NCI-H82 treated with DMSO at 0.1 percent for 48 hours (cell line): ENCODE data around the gene HSF2BP.
"Not testable (repeated sequence)": the region's sequence is repeated elsewhere in the genome, so short reads cannot be mapped to it uniquely, and the experiment has no call there.

ENCODE experiments used
- DNase-seq: peaks from one replicate; lab custom pipeline; 2025; ENCODE audit not compliant: unreplicated experiment; lab: John Stamatoyannopoulos, UW

The HSF2BP gene

DNA sequence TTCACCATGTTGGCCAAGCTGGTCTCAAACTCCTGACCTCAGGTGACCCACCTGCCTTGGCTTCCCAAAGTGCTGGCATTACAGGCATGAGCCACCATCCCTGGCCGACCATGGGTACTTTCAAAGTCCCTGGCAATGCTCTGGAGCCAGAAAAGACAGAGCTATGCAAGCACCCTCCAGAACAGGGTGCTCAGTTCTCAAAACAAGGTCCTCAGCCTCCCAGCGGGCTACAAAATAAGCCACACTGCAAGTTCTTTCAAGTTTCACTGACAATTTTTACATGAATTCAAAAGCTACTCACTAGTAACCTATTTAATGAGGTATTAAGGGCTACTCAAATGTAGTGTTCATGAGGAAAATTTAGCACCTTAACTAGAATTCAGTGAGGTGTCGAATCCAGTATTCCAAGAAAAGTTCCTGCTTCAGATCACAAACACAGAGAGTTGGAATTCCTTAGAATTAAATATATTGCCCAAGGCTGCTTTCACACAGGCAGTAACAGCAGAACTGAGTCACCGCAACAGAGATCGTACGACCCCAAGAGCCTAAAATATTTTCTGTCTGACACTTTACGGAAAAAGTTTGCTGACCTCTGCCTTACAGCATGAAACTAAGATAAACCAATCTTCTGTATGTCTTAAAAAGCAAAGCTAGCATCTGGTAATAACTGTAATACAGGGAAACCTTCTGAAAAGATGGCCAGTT lies 60.7 kb downstream of the HSF2BP start:
- DNase-seq: no peak

DNA sequence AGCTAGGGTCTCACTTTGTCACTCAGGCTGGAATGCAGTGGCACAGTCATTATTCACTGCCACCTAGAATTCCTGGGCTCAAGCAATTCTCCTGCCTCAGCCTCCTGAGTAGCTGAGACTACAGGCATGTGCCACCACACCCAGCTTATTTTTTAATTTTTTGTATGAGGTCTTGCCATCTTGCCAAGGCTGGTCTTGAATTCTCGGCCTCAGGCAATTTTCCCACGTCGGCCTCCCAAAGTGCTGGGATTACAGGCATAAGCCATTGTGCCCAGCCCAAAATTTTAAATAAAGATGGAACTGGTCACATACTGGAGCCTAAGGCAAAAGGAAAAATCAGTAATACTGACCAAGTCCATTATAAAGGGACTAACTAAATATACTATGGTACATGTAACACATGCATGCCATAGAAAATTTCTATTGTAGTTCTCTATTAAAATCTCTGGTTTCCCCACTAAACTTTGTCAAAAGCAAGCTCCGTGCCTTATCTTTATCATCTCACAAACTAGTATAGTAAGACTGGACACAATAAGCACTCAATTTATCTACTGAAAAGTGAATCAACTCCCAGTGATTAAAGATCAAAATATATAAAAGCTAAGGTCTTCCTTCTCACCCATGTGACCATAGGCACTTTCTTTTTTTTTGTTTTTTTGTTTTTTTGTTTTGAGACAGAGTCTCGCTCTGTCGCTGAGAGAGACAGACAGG lies 61.6 kb downstream of the HSF2BP start:
- no peak for DNase-seq

- DNase-seq: no peak
Measured at GRCh38 chr21:43597052-43597451, 62.2 kb downstream of the HSF2BP start.

DNA sequence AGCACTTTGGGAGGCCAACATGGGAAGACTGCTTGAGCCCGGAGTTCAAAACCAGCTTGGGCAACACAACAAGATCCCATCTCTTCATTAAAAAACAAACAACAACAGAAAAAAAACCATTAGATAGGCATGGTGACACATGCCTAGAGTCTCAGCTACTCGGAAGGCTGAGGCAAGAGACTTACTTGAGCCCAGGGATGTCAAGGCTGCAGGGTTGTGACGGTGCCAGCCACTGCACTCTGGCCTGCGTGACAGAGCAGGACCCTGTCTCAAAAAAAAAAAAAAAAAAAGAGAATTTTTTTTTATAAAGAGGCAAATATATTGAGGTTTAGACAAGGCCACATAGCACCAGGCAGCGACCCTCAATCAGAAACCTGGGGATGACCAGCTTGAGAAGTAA lies 62.7 kb downstream of the HSF2BP start:
- DNase-seq: no peak

GRCh38 chr21:43595769-43596168 lies 63.5 kb downstream of the HSF2BP start:
- DNase-seq: not testable (repeated sequence)

DNA sequence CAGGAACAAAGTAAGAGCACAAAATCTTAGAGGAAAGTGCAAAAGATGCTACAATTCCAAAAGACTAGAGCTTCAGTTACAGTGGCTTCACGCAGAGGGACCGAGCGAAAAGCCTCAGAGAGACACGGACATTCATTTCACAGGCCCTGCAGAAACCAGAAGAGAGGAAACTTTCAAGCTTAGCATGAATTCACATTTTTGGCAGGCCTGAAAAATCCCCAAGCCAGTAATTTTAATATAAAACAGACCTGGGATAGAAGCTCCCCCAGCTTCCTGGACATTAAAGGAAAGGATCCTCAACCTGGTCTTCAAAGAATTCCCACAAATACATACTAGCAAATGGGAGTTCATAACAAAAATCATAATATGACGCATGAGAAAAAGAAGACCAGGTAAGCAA lies 66.2 kb downstream of the HSF2BP start:
- no peak for DNase-seq

DNA sequence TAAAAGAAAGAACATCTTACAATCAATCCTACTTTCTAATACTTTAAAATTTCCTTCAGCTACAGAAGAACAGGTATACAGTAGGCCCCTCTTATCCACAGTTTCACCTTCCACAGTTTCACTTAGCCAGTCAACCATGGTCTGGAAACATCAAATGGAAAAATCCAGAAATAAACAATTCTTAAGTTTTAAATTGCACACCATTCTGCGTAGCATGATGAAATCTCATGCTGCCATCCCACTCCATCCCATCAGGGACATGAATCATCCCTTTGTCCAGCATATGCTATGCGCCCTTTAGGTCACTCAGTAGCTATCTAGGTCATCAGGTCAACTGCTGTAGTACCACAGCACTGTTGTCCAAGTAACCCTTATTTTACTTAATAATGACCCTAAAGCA lies 67.7 kb downstream of the HSF2BP start:
- no peak for DNase-seq

DNA sequence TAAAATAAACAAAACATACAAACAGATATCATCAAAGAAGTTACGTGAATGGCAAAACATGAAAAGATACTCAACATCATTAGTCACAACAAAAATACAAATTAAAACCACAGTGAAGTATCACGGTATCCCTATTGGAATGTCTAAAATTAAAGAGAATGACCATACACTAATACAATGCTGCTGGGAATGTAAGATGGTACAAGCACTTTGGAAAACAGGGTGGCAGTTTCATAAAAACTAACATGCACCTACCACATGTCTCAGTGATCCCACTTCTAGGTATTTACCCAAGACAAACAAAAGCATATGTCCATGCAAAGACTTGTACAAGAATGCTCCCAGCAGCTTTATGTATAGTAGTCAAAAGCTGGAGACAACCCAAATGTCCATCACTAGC lies 69.1 kb downstream of the HSF2BP start:
- DNase-seq: no peak

GRCh38 chr21:43588957-43589356 lies 70.3 kb downstream of the HSF2BP start:
- no peak for DNase-seq

DNA sequence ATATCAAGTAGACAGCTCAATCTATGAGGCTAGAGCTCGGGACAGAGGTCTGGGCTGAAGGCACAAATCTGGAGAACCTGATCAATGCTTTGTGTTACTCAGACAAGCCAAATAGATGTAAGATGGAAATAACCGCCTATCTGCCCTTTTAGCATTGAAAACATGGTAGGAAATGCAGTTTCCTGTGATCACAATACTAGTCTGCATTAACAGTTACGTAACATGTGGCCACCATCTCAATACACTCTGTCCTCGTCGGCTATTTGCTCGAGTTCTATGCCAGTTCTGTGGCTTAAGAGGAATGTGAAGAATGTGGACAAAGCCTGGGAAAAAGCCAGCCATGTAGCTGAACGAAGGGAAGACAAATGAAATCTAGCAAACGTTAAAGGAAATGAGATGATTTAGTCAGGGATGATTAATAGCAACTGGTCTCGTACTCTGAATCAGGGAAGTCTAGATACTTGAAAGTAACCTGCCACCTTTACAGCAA lies 73.3 kb downstream of the HSF2BP start:
- no peak for DNase-seq

DNA sequence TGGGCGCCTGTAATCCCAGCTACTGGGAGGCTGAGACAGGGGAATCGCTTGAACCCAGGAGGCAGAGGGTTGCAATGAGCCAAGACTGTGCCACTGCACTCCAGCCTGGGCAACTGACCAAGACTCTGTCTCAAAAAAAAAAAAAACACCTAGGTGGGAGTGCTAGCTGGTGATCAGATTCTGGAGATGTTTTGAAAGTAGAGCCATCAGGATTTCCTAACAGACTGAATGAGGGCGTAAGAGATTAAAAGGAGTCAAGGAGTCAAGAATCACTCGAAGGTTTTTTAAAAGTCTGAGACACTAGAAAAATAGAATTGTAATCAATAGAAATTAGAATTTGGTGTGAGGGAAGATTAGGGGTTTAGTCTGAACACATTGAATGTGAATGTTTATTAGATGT lies 73.8 kb downstream of the HSF2BP start:
- no peak for DNase-seq

DNA sequence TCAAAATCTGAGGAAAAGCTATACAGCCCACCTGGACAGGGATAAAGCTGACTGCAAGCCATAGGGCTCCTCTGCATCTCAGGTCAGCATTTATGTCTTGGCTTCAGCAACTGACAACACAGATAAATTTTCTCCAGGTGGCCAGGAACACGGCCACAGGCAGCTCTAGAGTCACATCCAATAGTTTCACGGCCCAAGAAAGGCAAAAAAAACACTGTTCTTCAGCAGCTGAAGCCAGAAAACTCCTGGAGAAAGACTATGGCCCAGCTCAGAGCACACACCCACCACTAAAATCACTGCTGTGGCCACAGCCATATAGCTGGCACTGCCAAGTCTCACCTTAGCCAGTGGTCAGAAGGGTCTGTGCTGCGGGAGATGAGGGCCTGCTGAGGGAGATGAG lies 77.8 kb downstream of the HSF2BP start:
- DNase-seq: no peak

DNA sequence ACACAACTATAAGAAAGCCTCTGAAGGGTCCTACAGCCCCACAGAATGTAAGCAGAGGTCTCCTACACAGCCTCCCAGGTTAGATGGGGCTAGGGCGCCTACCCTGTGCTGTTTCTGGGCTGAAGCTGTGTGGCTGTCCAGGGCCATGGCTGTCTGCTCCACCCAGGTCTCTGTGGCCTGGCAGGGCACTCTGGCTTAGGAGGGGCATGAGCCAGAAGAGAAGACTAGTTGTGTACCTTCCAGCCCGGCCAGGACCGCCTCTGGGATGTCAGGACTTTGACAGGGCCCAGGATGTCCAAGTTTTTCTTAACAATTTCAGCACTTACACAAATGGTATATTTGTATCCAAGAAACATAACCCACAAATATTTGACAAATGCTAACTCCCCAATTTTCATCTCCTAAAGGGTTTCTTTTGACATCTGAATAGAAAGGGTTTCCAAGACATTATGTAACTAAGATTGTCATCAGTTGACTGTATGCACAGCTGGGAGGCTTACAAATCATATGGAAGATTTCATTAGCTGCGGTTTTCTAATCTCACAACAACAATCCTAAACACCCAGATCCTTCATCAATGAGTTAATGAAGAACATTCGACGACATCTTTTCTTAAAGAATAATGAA lies 80.5 kb downstream of the HSF2BP start:
- no peak for DNase-seq

GRCh38 chr21:43575473-43575844 lies 83.8 kb downstream of the HSF2BP start:
- DNase-seq: no peak

DNA sequence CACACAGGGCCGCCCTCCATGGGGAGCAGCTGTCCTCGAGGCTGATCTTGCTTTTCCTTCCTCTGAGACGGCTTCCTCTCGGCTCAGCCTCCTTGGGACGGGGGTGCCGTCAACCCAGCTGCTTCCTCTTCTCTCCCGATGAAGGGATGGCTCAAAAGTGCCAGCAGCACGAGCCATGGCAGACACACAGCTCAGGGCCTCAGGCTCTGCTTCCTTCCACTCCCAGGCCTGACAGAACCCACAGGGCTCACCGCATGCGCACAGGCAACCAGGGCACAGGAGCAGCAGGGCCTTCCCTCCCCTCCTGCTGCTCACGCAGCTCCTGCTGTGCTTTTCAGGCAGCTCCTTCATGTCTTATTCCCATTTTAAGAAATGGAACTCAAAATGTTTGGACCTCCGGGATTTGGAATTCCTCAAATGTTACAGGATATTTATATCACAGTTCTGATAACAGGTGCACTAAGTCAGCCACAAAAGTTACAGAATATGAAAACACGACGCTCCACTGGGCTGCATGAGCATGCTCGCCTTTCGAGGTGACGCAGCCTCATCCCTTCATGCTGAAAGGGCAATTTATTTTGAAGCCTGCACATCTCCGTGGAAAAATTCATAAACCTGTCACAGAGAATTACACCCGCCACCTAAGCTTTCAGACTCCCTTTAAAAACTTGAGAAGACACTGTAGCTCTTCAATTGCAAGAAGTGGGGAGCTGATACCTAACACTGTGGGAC lies 84.4 kb downstream of the HSF2BP start:
- no peak for DNase-seq

GRCh38 chr21:43573921-43574320 lies 85.4 kb downstream of the HSF2BP start:
- DNase-seq: no peak

GRCh38 chr21:43572446-43572845 lies 86.8 kb downstream of the HSF2BP start:
- DNase-seq: no peak

GRCh38 chr21:43571976-43572375 lies 87.3 kb downstream of the HSF2BP start:
- no peak for DNase-seq

DNA sequence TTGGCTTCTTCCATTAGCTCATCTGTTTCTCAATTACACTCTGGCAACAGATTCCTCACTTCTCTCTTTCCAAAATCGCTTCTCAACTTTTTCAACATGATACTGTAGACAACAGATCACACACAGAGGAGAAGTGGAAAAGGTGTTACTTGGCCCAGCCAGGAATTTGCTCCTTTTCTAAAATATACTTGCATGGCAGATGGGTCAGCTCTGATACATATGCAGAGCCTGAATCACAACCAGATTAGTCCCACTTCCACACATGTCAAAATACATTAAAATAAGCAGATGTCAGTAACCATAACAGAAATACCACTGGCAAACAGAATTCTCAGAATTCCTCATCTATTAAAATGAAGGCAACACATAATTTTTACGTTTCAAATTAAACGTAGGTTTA lies 89.1 kb downstream of the HSF2BP start:
- not testable (repeated sequence) for DNase-seq

- not testable (repeated sequence) for DNase-seq
Measured at GRCh38 chr21:43562451-43562850, 96.8 kb downstream of the HSF2BP start.

- DNase-seq: not testable (repeated sequence)
Measured at GRCh38 chr21:43540561-43540960, 118.7 kb downstream of the HSF2BP start.
